IPS DF 4.7 (cell line): Measurements from ENCODE around the gene PCDHGA5.
"Not testable (repeated sequence)": the region's sequence is repeated elsewhere in the genome, so short reads cannot be mapped to it uniquely, and the experiment has no call there.

ENCODE experiments used
- DNase-seq: peaks from one replicate; pipeline ENCODE4 v3.0.0-alpha.2; 2013; ENCODE audit warnings: low spot score; ENCODE audit errors: extremely low read depth

Gene PCDHGA5

DNA sequence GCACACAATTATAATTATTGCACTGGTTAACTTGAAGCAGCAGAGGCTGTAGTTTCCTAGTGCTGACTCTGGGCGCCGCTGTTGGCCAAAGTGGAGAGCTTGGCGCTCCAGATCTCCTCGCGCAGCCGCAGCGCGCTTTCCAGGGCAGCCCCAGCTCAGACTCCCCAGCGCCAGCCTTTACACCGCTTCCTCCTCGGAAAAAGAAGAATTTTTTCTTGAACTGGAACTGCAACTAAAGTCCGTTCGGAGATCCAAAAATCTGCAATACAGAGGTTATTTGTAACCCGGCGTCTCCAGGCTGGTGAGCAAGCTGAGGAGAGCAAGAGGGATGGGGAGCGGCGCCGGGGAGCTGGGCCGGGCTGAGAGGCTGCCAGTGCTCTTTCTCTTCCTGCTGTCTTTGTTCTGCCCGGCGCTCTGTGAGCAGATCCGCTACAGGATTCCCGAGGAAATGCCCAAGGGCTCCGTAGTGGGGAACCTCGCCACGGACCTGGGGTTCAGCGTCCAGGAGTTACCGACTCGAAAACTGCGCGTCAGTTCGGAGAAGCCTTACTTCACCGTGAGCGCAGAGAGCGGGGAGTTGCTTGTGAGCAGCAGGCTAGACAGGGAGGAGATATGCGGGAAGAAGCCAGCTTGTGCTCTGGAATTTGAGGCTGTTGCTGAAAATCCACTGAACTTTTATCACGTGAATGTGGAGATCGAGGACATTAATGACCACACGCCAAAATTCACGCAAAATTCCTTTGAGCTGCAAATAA is 23.8 kb downstream of the PCDHGA5 start, which contains the start of gene PCDHGB4:
PCDHGB4 (plus strand) TSS at position 142 of the 755 bp plus-strand sequence; CDS start at position 329, 187 bp downstream.
- not testable (repeated sequence) for DNase-seq

DNA sequence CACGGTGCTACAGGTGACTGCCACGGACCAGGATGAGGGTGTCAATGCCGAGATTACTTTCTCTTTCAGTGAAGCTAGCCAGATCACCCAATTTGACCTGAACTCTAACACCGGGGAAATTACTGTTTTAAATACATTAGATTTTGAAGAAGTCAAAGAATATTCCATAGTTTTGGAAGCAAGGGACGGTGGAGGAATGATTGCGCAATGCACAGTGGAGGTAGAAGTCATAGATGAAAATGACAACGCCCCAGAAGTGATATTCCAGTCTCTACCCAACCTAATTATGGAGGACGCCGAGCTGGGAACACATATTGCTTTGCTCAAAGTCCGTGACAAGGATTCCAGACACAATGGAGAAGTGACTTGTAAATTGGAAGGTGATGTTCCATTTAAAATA is 24.7 kb downstream of the PCDHGA5 start:
- no peak for DNase-seq

DNA sequence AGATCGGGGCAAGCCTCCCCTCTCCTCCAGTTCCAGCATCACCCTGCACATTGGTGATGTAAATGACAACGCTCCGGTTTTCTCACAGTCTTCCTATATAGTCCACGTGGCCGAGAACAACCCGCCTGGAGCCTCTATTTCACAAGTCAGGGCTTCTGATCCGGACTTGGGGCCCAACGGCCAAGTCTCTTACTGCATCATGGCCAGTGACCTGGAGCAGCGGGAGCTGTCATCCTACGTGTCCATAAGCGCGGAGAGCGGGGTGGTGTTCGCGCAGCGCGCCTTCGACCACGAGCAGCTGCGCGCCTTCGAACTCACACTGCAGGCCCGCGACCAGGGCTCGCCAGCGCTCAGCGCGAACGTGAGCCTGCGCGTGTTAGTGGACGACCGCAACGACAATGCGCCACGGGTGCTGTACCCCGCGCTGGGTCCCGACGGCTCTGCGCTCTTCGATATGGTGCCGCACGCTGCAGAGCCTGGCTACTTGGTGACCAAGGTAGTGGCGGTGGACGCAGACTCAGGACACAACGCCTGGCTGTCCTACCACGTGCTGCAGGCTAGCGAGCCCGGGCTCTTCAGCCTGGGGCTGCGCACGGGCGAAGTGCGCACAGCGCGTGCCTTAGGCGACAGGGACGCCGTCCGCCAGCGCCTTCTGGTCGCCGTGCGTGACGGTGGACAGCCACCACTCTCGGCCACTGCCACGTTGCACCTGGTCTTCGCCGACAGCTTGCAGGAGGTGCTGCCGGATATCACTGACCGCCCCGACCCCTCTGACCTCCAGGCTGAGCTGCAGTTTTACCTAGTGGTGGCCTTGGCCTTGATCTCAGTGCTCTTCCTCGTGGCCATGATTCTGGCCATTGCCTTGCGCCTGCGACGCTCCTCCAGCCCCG is 25.4 kb downstream of the PCDHGA5 start:
- DNase-seq: no peak

DNA sequence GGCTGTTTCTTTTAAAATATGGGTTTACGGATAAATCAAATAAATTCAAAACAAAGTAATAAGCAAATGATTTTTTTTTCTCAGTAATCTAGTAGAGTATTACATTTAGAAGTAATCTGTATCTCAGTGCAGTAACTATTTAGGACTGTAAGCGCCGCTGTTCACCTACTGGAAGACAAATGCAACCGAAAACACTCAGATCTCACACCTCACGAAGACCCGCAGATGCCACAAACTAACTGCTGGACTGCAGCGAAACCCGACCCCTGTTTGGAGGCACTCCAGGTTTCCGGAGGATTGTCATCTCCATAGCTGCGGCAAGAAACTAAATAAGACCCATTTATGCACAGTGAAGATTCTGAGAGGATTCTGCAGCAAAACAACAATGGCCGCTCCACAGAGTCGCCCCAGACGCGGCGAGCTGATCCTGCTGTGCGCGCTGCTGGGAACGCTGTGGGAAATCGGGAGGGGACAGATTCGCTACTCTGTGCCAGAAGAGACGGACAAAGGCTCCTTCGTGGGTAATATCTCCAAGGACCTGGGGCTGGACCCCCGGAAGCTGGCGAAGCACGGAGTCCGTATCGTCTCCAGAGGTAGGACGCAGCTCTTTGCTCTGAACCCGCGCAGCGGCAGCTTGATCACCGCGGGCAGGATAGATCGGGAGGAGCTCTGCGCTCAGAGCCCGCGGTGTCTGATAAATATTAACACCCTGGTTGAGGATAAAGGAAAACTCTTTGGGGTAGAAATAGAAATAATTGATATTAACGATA is 28.7 kb downstream of the PCDHGA5 start, which contains the start of gene PCDHGA8:
PCDHGA8 (plus strand) TSS at position 205 of the 770 bp plus-strand sequence; CDS start at position 386, 181 bp downstream.
- no peak for DNase-seq

DNA sequence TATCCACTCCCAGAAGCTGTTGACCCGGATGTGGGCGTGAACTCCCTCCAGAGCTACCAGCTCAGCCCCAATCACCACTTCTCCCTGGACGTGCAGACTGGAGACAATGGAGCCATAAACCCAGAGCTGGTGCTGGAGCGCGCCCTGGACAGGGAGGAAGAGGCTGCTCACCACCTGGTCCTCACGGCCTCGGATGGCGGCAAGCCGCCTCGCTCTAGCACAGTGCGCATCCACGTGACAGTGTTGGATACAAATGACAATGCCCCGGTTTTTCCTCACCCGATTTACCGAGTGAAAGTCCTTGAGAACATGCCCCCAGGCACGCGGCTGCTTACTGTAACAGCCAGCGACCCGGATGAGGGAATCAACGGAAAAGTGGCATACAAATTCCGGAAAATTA is 29.3 kb downstream of the PCDHGA5 start:
- no peak for DNase-seq

GRCh38 chr5:141394401-141395187 is 30.6 kb downstream of the PCDHGA5 start:
- not testable (repeated sequence) for DNase-seq

- DNase-seq: not testable (repeated sequence)
Observed at GRCh38 chr5:141397756-141398551, 34.0 kb downstream of the PCDHGA5 start, which contains the start of gene PCDHGB5. PCDHGB5 (plus strand) TSS chr5:141397947; CDS start chr5:141398128, 181 bp downstream.

- no peak for DNase-seq
Observed at GRCh38 chr5:141398608-141399007, 34.6 kb downstream of the PCDHGA5 start.

GRCh38 chr5:141399555-141400258 is 35.7 kb downstream of the PCDHGA5 start:
- DNase-seq: no peak

GRCh38 chr5:141402553-141403243 is 38.7 kb downstream of the PCDHGA5 start, which contains the start of gene PCDHGA9:
PCDHGA9 (plus strand) TSS chr5:141402778; CDS start chr5:141402953, 175 bp downstream.
- DNase-seq: no peak

DNA sequence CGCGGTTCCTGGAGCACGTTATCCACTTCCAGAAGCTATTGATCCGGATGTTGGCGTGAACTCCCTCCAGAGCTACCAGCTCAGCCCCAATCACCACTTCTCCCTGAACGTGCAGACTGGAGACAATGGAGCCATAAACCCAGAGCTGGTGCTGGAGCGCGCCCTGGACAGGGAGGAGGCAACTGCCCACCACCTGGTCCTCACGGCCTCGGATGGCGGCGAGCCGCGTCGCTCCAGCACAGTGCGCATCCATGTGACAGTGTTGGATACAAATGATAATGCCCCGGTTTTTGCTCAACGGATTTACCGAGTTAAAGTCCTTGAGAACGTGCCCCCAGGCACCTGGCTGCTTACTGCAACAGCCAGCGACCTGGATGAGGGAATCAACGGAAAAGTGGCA is 39.4 kb downstream of the PCDHGA5 start:
- DNase-seq: no peak

DNA sequence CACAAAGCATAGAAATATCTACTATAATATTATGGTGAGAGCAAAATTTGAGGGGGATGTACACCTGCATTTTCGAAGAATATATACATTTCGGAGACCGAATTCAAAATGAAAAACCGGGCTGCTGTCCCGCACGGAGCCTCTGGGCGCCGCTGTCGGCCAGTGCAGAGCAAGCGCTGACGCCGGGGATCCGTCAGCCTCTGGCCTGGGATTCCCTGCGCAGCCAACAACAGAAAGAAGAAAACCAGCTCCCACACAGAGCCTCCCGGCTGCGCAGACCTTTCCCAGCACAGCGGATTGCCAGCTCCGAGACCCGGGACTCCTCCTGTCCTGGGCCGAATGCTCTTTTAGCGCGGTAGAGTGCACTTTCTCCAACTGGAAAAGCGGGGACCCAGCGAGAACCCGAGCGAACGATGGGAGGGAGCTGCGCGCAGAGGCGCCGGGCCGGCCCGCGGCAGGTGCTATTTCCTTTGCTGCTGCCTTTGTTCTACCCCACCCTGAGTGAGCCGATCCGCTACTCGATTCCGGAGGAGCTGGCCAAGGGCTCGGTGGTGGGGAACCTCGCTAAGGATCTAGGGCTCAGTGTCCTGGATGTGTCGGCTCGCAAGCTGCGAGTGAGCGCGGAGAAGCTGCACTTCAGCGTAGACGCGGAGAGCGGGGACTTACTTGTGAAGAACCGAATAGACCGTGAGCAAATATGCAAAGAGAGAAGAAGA is 44.0 kb downstream of the PCDHGA5 start, which contains the start of gene PCDHGB6:
PCDHGB6 (plus strand) TSS at position 232 of the 716 bp plus-strand sequence; CDS start at position 414, 182 bp downstream.
- not testable (repeated sequence) for DNase-seq

GRCh38 chr5:141409598-141410306 is 45.8 kb downstream of the PCDHGA5 start:
- DNase-seq: no peak

- no peak for DNase-seq
Observed at GRCh38 chr5:141411575-141411974, 47.6 kb downstream of the PCDHGA5 start.

DNA sequence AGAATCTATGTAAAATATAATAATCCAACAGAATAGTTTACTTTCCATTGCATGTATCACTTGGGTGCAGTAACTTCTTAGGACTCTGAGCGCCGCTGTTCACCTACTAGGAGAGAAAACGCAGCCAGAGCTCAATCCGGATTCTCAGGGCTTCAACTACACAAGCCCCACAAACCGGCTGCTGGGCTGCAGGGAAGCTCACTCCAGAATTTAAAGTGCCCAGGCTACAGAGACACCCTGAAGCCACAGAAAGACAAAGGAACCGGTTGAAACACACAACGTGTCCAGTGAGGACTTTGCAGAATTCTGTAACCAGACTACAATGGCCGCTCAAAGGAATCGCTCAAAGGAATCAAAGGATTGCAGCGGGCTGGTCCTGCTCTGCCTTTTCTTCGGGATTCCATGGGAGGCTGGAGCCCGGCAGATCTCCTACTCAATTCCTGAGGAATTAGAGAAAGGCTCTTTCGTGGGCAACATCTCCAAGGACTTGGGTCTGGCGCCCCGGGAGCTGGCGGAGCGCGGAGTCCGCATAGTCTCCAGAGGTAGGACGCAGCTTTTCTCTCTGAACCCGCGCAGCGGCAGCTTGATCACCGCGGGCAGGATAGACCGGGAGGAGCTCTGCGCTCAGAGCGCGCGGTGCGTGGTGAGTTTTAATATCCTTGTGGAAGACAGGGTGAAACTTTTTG is 49.0 kb downstream of the PCDHGA5 start, which contains the start of gene PCDHGA10:
PCDHGA10 (plus strand) TSS at position 134 of the 686 bp plus-strand sequence; CDS start at position 323, 189 bp downstream.
- no peak for DNase-seq

- no peak for DNase-seq
Observed at GRCh38 chr5:141413540-141414069, 49.6 kb downstream of the PCDHGA5 start.
